MCF 10A (cell line): ENCODE data around the gene STRN4. TPM values are rescaled to one million over a fixed set of nuclear protein-coding genes. Genes with fewer than 3 reads are reported as not detected.

Source experiments
- BruUV-seq: library from RNA; stranded (reverse); fragments of 400-500 nt; replicated peaks from 2 replicates; lab custom pipeline; 2021; lab: Mats Ljungman, UMichigan
- CTCF ChIA-PET: fragments of 300-600 bp; sonication (Branson Sonifier 250); formaldehyde crosslinking; extraction: SDS; loops from one replicate; lab custom pipeline; 2021; ENCODE audit warnings: antibody characterized with exemption, inconsistent platforms; lab: Yijun Ruan, JAX
- POLR2A ChIA-PET: fragments of 300-600, 350-650 bp; sonication (Branson Sonifier 250); formaldehyde crosslinking; extraction: SDS; loops from one replicate; lab custom pipeline; 2020; ENCODE audit warnings: antibody characterized with exemption, inconsistent platforms; lab: Yijun Ruan, JAX
- DNase-seq: peaks from one replicate; pipeline ENCODE4 v3.0.0-alpha.2; 2018; ENCODE audit not compliant: unreplicated experiment
- H3K27ac Mint-ChIP-seq: one replicate; pipeline ENCODE4 v1.8.0; 2022; ENCODE audit warnings: mild to moderate bottlenecking, low read depth, mixed read lengths; ENCODE audit not compliant: unreplicated experiment
- H3K27me3 Mint-ChIP-seq: one replicate; pipeline ENCODE4 v1.8.0; 2022; ENCODE audit warnings: mixed read lengths; ENCODE audit not compliant: insufficient read depth, unreplicated experiment
- H3K36me3 Mint-ChIP-seq: one replicate; pipeline ENCODE4 v1.8.0; 2022; ENCODE audit warnings: mild to moderate bottlenecking, moderate library complexity, mixed read lengths; ENCODE audit not compliant: insufficient read depth, unreplicated experiment
- H3K4me1 Mint-ChIP-seq: one replicate; pipeline ENCODE4 v1.8.0; 2022; ENCODE audit warnings: mixed read lengths; ENCODE audit not compliant: insufficient read depth, unreplicated experiment
- H3K4me3 Mint-ChIP-seq: one replicate; pipeline ENCODE4 v1.8.0; 2022; ENCODE audit warnings: mild to moderate bottlenecking, moderate library complexity, mixed read lengths; ENCODE audit not compliant: unreplicated experiment
- H3K9me3 Mint-ChIP-seq: one replicate; pipeline ENCODE4 v1.8.0; 2022; ENCODE audit warnings: mixed read lengths; ENCODE audit not compliant: unreplicated experiment
- CTCF ChIP-seq: fragments of 200-600 bp; IDR thresholded peaks from one replicate; pipeline ENCODE4 v1.8.0; 2022; ENCODE audit warnings: antibody characterized with exemption, mild to moderate bottlenecking; ENCODE audit not compliant: unreplicated experiment
- intact Hi-C: fragments of 100-400 bp; cut with micrococcal nuclease; formaldehyde crosslinking; loops from 2 replicates; pipeline ENCODE4 v1.14.1; 2022
- total RNA-seq: library from RNA; stranded (reverse); gene quantifications from 2 replicates; pipeline ENCODE4 v1.2.3, GENCODE V29; 2022

The STRN4 gene
- total RNA-seq, 1 experiment from 2014 or later, result 92.3 TPM

GRCh38 chr19:46732966-46733689 lies 13.1 kb downstream of the STRN4 start:
- no peaks in the 10 kb centered on the region for H3K27me3 Mint-ChIP-seq
- intact Hi-C loops, result no loop called here
- peaks cover 10% of the 10 kb centered on the region for H3K4me1 Mint-ChIP-seq
- no peak overlapping the region for H3K4me3 Mint-ChIP-seq
- no peaks in the 10 kb centered on the region for H3K9me3 Mint-ChIP-seq
- H3K36me3 Mint-ChIP-seq, result peaks cover 69% of the 10 kb centered on the region
- POLR2A ChIA-PET, result no interaction called here
- H3K27ac Mint-ChIP-seq, result no peak overlapping the region
- CTCF ChIA-PET, result interaction anchor here (1.1 kb wide), 1 partner anchor 107 kb away, joined by 5 read pairs; no protein-coding TSS in a partner anchor
- DNase-seq, result no peak
- no peak for TF ChIP-seq CTCF
- BruUV-seq, result no TSS peak

GRCh38 chr19:46732172-46732938 lies 13.9 kb downstream of the STRN4 start:
- no peak for TF ChIP-seq CTCF
- Mint-ChIP-seq H3K27me3 (no peaks in the 10 kb centered on the region), H3K4me3 (no peak overlapping the region), H3K27ac (no peak overlapping the region), H3K9me3 (no peaks in the 10 kb centered on the region), H3K4me1 (peaks cover 10% of the 10 kb centered on the region), H3K36me3 (peaks cover 63% of the 10 kb centered on the region)
- DNase-seq, result no peak
- no TSS peak for BruUV-seq
- ChIA-PET POLR2A (interaction anchor here (1.1 kb wide), 1 partner anchor 116 kb away, joined by 3 read pairs; no protein-coding TSS in a partner anchor), CTCF (no interaction called here)
- intact Hi-C loops, result no loop called here

GRCh38 chr19:46731584-46731983 lies 14.7 kb downstream of the STRN4 start:
- POLR2A ChIA-PET, result interaction anchor here (1.1 kb wide), 1 partner anchor 115 kb away, joined by 3 read pairs; no protein-coding TSS in a partner anchor
- H3K27ac Mint-ChIP-seq, result no peak overlapping the region
- CTCF ChIA-PET, result interaction anchor here (0.6 to 3.9 kb wide), 5 partner anchors 10 to 109 kb away, joined by 3 to 19 read pairs (median 4); no protein-coding TSS in a partner anchor
- H3K4me1 Mint-ChIP-seq, result peaks cover 10% of the 10 kb centered on the region
- no peaks in the 10 kb centered on the region for H3K9me3 Mint-ChIP-seq
- H3K4me3 Mint-ChIP-seq, result peak overlapping the region; percentile 24
- no peak for DNase-seq
- intact Hi-C loops, result no loop called here
- peaks cover 62% of the 10 kb centered on the region for H3K36me3 Mint-ChIP-seq
- BruUV-seq, result no TSS peak
- TF ChIP-seq CTCF, result no peak
- H3K27me3 Mint-ChIP-seq, result no peaks in the 10 kb centered on the region

- peaks cover 64% of the 10 kb centered on the region for H3K36me3 Mint-ChIP-seq
- POLR2A ChIA-PET, result interaction anchor here (1.1 kb wide), 1 partner anchor 114 kb away, joined by 3 read pairs; no protein-coding TSS in a partner anchor
- H3K9me3 Mint-ChIP-seq, result no peaks in the 10 kb centered on the region
- H3K27ac Mint-ChIP-seq, result no peak overlapping the region
- H3K4me3 Mint-ChIP-seq, result no peak overlapping the region
- peak; percentile 63 for DNase-seq
- H3K27me3 Mint-ChIP-seq, result no peaks in the 10 kb centered on the region
- H3K4me1 Mint-ChIP-seq, result peaks cover 10% of the 10 kb centered on the region
- BruUV-seq, result no TSS peak
- intact Hi-C loops, result no loop called here
- no peak for TF ChIP-seq CTCF
- CTCF ChIA-PET, result interaction anchor here (0.6 to 3.9 kb wide), 7 partner anchors 11 to 194 kb away, joined by 3 to 19 read pairs (median 3); no protein-coding TSS in a partner anchor
Observed at GRCh38 chr19:46731007-46731501, 15.2 kb downstream of the STRN4 start.
